ENCODE results near the gene HSH2D. TPM values are rescaled to one million over a fixed set of nuclear protein-coding genes. Genes with fewer than 3 reads are reported as not detected.
"Not testable (repeated sequence)": the region's sequence is repeated elsewhere in the genome, so short reads cannot be mapped to it uniquely, and the experiment has no call there.

The HSH2D gene
- total RNA-seq, 2 experiments from 2014 or later, result 57.6 to 79.0 TPM

GRCh38 chr19:16168465-16169081, 25.1 kb downstream of the HSH2D start:
- Histone ChIP-seq H3K27ac (ENCODE audit: low read depth, low read length, poor library complexity, severe bottlenecking) (no peak overlapping the region), H3K4me3 (ENCODE audit: low read depth, low read length, poor library complexity, severe bottlenecking) (no peak overlapping the region), H3K9me2 (ENCODE audit: insufficient read depth, low read length) (no peaks in the 10 kb centered on the region), H3K9me3 (ENCODE audit: low read length) (peaks cover 11% of the 10 kb centered on the region; the same call in 1 of the 2 replicates), H3K36me3 (ENCODE audit: insufficient read depth, low read length) (no peaks in the 10 kb centered on the region), H3K4me1 (ENCODE audit: insufficient read depth, low read length, poor library complexity, severe bottlenecking) (peaks cover 6% of the 10 kb centered on the region), H3K4me2 (ENCODE audit: low read length) (no peak overlapping the region), H4K20me1 (ENCODE audit: insufficient read depth, low read length) (no peaks in the 10 kb centered on the region), H3K79me2 (ENCODE audit: insufficient read depth, low read depth, low read length) (no peaks in the 10 kb centered on the region), H2AFZ (ENCODE audit: low read length) (peak overlapping the region; percentile 54)
- peak; percentile 54 for DNase-seq (ENCODE audit: low spot score)
- POLR2A ChIA-PET, result no interaction called here
- BruUV-seq (replicated peaks), result no TSS peak
- CTCF ChIA-PET (ENCODE audit: unreplicated experiment), result no interaction called here
- TF ChIP-seq, protein P1, sequence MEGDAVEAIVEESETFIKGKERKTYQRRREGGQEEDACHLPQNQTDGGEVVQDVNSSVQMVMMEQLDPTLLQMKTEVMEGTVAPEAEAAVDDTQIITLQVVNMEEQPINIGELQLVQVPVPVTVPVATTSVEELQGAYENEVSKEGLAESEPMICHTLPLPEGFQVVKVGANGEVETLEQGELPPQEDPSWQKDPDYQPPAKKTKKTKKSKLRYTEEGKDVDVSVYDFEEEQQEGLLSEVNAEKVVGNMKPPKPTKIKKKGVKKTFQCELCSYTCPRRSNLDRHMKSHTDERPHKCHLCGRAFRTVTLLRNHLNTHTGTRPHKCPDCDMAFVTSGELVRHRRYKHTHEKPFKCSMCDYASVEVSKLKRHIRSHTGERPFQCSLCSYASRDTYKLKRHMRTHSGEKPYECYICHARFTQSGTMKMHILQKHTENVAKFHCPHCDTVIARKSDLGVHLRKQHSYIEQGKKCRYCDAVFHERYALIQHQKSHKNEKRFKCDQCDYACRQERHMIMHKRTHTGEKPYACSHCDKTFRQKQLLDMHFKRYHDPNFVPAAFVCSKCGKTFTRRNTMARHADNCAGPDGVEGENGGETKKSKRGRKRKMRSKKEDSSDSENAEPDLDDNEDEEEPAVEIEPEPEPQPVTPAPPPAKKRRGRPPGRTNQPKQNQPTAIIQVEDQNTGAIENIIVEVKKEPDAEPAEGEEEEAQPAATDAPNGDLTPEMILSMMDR (conservative IDR thresholded peaks at IDR 0.05; ENCODE audit: low read length), result no peak
- no peak for TF ChIP-seq EZH2phosphoT487 (IDR thresholded peaks at IDR 0.05; ENCODE audit: borderline replicate concordance, low read depth, low read length)
- intact Hi-C loops (cut with micrococcal nuclease; ENCODE audit: unreplicated experiment), result no loop called here

DNA sequence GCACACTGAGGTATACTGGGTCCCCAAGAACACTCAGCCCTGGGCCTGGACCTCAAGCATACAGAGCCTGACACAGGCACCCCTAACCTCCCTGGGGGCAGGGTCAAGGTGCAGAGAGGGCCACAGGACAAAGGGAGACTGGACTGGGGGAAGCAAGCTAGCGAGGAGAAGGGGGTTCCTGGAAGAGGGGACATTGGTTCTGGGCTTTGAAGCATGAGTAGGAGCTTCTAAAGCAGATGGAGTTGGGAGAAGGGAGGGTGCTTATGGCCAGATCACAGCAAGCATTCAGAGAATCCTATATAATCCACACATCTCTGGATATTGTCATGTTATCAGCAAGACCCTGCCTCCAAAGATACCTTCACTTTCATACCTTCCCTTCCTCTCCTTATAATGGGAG, 26.6 kb downstream of the HSH2D start:
- BruUV-seq (replicated peaks), result no TSS peak
- peaks cover 6% of the 10 kb centered on the region for H3K4me1 ChIP-seq (ENCODE audit: insufficient read depth, low read length, poor library complexity, severe bottlenecking)
- intact Hi-C loops (cut with micrococcal nuclease; ENCODE audit: unreplicated experiment), result no loop called here
- no peaks in the 10 kb centered on the region for H4K20me1 ChIP-seq (ENCODE audit: insufficient read depth, low read length)
- no peak overlapping the region for H3K4me2 ChIP-seq (ENCODE audit: low read length)
- POLR2A ChIA-PET, result interaction anchor here (0.7 kb wide), 1 partner anchor 111 kb away, joined by 3 read pairs; no protein-coding TSS in a partner anchor
- H3K9me2 ChIP-seq (ENCODE audit: insufficient read depth, low read length), result no peaks in the 10 kb centered on the region
- TF ChIP-seq EZH2phosphoT487 (IDR thresholded peaks at IDR 0.05; ENCODE audit: borderline replicate concordance, low read depth, low read length), result no peak
- TF ChIP-seq, protein P1 (conservative IDR thresholded peaks at IDR 0.05; ENCODE audit: low read length), result no peak
- no peaks in the 10 kb centered on the region for H3K36me3 ChIP-seq (ENCODE audit: insufficient read depth, low read length)
- no peak overlapping the region for H2AFZ ChIP-seq (ENCODE audit: low read length)
- H3K9me3 ChIP-seq (ENCODE audit: low read length), result peaks cover 12% of the 10 kb centered on the region
- H3K4me3 ChIP-seq (ENCODE audit: low read depth, low read length, poor library complexity, severe bottlenecking), result no peak overlapping the region
- no peak for DNase-seq (ENCODE audit: low spot score)
- no peak overlapping the region for H3K27ac ChIP-seq (ENCODE audit: low read depth, low read length, poor library complexity, severe bottlenecking)
- CTCF ChIA-PET (ENCODE audit: unreplicated experiment), result no interaction called here
- no peaks in the 10 kb centered on the region for H3K79me2 ChIP-seq (ENCODE audit: insufficient read depth, low read depth, low read length)

DNA sequence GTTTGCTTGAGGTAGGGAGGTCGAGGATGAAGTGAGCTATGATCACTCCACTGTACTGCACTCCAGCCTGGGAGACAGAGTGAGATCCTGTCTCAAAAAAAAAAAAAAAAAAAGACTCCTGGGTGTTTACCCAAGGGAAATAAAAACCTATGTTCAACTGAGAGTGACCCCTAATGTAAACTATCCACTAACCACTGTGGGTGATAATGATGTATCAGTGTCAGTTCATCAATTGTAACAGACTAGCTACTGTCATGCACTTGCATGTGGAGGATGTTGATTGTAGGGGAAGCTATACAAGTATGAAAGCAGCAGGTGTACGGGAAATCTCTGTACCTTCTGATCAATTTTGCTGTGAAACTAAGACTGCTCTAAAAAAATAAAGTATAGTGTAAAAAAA, 32.5 kb downstream of the HSH2D start:
- Histone ChIP-seq H3K4me3 (ENCODE audit: low read depth, low read length, poor library complexity, severe bottlenecking) (no peak overlapping the region), H3K79me2 (ENCODE audit: insufficient read depth, low read depth, low read length) (no peaks in the 10 kb centered on the region), H3K9me3 (ENCODE audit: low read length) (peaks cover 12% of the 10 kb centered on the region), H3K4me2 (ENCODE audit: low read length) (no peak overlapping the region), H3K9me2 (ENCODE audit: insufficient read depth, low read length) (no peaks in the 10 kb centered on the region), H3K36me3 (ENCODE audit: insufficient read depth, low read length) (no peaks in the 10 kb centered on the region), H3K4me1 (ENCODE audit: insufficient read depth, low read length, poor library complexity, severe bottlenecking) (peaks cover 13% of the 10 kb centered on the region), H4K20me1 (ENCODE audit: insufficient read depth, low read length) (no peaks in the 10 kb centered on the region), H2AFZ (ENCODE audit: low read length) (no peak overlapping the region), H3K27ac (ENCODE audit: low read depth, low read length, poor library complexity, severe bottlenecking) (no peak overlapping the region)
- CTCF ChIA-PET (ENCODE audit: unreplicated experiment), result no interaction called here
- no peak for TF ChIP-seq EZH2phosphoT487 (IDR thresholded peaks at IDR 0.05; ENCODE audit: borderline replicate concordance, low read depth, low read length)
- TF ChIP-seq, protein P1 (conservative IDR thresholded peaks at IDR 0.05; ENCODE audit: low read length), result no peak
- DNase-seq (ENCODE audit: low spot score), result no peak
- intact Hi-C loops (cut with micrococcal nuclease; ENCODE audit: unreplicated experiment), result no loop called here
- no TSS peak for BruUV-seq (replicated peaks)
- POLR2A ChIA-PET, result interaction anchor here (0.7 to 0.9 kb wide), 2 partner anchors 83 to 110 kb away, joined by 3 read pairs; no protein-coding TSS in a partner anchor

DNA sequence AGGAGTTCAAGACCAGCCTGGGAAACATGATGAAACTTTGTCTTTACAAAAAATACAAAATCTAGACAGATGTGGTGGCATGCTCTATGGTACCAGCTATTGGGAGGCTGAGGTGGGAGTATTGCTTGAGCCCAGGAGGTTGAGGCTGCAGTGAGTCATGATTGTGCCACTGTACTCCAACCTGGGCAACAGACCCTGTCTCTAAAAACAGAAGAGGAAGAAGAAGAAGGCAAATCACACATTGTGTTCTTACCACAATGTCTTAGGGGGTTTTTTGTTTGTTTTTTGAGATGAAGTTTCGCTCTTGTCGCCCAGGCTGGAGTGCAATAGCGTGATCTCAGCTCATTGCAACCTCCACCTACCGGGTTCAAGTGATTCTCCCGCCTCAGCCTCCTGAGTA, 35.4 kb downstream of the HSH2D start:
- H3K9me2 ChIP-seq (ENCODE audit: insufficient read depth, low read length); H3K4me2 ChIP-seq (ENCODE audit: low read length); intact Hi-C loops (cut with micrococcal nuclease; ENCODE audit: unreplicated experiment); H3K27ac ChIP-seq (ENCODE audit: low read depth, low read length, poor library complexity, severe bottlenecking); BruUV-seq (replicated peaks); DNase-seq (ENCODE audit: low spot score); H4K20me1 ChIP-seq (ENCODE audit: insufficient read depth, low read length); H3K36me3 ChIP-seq (ENCODE audit: insufficient read depth, low read length); H3K4me3 ChIP-seq (ENCODE audit: low read depth, low read length, poor library complexity, severe bottlenecking); H3K79me2 ChIP-seq (ENCODE audit: insufficient read depth, low read depth, low read length): not testable (repeated sequence)
- H3K4me1 ChIP-seq (ENCODE audit: insufficient read depth, low read length, poor library complexity, severe bottlenecking), result peaks cover 34% of the 10 kb centered on the region
- H3K9me3 ChIP-seq (ENCODE audit: low read length), result peaks cover 12% of the 10 kb centered on the region
- POLR2A ChIA-PET, result interaction anchor here (0.6 kb wide), 2 partner anchors 29 to 441 kb away, joined by 3 read pairs; partner anchors contain the start of gene OR10H3
- CTCF ChIA-PET (ENCODE audit: unreplicated experiment), result interaction anchor here (0.6 kb wide), 1 partner anchor 1127 kb away, joined by 3 read pairs; the partner anchor contains the start of gene MRPL34
- peak overlapping the region; percentile 35; the same call in 1 of the 2 replicates for H2AFZ ChIP-seq (ENCODE audit: low read length)

All from OCI-LY7 (cell line).